GM19467 (cell line): ENCODE measurements around the gene PLEKHA3.

Experiments
- ATAC-seq: cut with Tn5 transposase; IDR thresholded peaks from one replicate; pipeline ENCODE4 v1.9.1; 2021; ENCODE audit warnings: mild to moderate bottlenecking, moderate library complexity; ENCODE audit not compliant: unreplicated experiment

PLEKHA3 gene

GRCh38 chr2:178478439-178479274 is 1.6 kb upstream of the PLEKHA3 start, which contains the start of gene FKBP7:
FKBP7 (minus strand) TSS chr2:178478600; CDS start chr2:178478499, 101 bp downstream.
- peak; percentile 38 for ATAC-seq

DNA sequence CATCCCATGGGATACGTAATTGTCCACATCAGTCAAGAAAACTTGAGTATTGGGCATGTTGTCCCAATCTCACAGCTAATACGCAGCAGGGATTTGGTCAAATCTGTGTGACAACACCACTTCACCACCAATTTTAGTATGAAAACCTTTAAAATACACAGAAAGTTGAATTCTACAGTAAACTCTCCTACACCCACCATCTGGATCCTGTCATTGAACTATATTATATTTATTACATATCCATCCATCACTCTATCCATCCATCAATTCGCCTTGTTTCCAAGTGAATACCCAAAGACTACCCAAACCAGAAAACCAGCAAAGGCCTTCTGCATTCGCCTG is 1.0 kb upstream of the PLEKHA3 start:
- no peak for ATAC-seq

- ATAC-seq = no peak
Measured at GRCh38 chr2:178479758-178480226, 465 bp upstream of the PLEKHA3 start.

DNA sequence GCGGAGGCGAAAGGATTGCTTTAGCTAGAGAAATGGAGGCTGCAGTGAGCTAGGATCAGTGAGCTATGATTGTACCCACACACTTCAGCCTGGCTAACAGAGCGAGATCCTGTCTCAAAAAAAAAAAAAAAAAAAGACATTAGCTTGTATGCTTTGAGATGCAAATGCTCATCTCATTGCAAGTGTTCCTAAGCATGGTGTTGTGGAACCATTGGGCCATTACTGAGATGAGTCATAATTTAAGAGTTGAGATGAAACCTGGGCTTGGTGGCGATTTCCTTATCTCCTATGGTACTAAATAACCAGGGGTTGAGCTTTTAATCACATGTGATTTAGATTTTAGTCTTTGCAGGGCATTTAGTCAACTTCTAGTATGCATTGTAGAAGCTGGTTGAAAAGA is 2.2 kb downstream of the PLEKHA3 start:
- peak; percentile 28 for ATAC-seq

GRCh38 chr2:178484245-178485041 is 4.2 kb downstream of the PLEKHA3 start:
- ATAC-seq = no peak

DNA sequence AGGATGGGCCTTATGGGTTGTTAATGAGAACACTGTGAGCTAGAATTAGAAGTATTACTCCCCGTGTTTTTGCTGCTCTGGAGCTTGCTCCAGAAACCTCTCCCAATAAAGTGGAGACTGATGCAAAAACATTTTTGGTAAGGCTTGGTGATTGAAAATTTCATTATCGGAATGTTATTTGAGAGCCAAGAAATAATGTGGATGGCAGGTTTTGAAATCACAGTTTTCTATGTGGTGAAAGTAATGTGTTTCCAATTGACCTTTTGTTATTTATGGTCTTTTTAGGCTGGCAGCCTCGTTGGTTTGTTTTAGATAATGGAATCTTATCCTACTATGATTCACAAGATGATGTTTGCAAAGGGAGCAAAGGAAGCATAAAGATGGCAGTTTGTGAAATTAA is 5.1 kb downstream of the PLEKHA3 start:
- ATAC-seq = no peak

- ATAC-seq = no peak
Measured at GRCh38 chr2:178491612-178492011, 11.4 kb downstream of the PLEKHA3 start.

- no peak for ATAC-seq
Measured at GRCh38 chr2:178496049-178496448, 15.8 kb downstream of the PLEKHA3 start.

- no peak for ATAC-seq
Measured at GRCh38 chr2:178498137-178498536, 17.9 kb downstream of the PLEKHA3 start.

DNA sequence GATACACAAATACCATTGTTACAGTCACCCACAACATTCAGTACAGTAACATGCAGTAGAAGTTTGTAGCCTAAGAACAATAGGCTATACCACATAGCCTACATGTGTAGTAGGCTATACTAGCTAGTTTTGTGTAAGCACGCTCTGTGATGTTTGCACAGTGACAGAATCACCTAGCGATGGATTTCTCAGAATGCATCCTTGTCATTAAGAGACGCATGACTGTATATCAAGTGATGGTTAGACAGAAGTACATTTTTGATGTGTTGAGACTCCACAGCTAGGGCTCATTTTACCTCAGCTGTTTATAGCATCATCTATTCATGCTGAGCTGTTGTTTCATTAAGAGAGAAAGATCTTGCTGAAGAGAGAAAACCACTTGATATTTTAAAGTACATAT is 19.4 kb downstream of the PLEKHA3 start:
- ATAC-seq = no peak

DNA sequence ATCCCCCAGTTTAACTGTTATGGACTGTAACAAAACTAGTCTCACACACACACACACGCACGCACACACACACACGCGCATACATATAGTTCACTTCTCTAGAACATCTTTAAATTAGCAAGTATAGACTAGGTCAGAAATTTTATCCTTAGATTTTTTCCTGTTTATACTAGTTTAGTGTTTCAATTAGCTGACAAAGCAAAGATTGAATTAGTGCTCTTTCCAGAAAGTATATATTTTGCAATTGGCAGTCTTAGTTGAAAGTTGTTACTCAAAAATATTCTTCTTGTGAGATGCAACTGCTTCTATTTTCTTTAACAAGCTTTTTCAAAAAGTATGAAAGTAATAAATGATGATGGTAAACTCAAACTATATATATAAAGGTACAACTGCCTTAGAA is 22.5 kb downstream of the PLEKHA3 start:
- ATAC-seq = no peak

DNA sequence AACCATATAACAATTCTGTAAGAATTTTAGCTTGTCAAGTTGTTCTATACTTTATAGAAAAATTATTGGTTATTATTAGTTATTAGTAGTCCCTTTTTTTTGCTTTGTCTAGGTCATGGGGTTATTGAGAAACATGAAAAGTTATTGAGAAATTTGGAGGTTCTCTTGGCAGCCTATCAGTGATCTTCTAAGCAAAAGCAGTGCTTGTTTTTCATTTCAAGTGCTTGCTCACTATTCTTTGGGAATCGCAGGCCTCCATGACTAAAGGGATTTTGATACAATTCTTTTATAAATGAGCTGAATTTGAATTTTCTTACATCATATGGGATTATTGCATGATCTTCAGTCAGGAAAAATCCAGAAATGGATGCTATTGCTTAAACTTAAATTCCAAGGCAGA is 25.8 kb downstream of the PLEKHA3 start:
- ATAC-seq = no peak

DNA sequence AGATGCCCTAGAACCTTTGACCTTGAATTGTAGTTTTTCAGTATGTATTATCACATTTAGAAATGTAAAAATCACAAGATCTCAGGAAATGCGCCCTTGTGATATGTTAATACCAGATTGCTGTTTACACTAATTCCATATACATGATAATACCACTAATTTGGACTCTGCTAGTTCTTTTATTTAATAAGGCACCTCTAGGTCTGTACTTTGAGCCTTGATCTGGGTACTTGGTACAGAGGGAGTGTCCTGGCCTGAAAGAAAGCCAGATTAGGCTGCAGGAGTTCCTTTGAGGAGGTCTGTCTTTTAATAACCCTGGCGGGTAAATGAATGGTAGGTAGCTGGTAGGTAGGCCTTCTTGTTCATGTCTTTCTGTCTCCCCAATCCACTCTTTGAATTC is 26.3 kb downstream of the PLEKHA3 start:
- ATAC-seq = no peak

DNA sequence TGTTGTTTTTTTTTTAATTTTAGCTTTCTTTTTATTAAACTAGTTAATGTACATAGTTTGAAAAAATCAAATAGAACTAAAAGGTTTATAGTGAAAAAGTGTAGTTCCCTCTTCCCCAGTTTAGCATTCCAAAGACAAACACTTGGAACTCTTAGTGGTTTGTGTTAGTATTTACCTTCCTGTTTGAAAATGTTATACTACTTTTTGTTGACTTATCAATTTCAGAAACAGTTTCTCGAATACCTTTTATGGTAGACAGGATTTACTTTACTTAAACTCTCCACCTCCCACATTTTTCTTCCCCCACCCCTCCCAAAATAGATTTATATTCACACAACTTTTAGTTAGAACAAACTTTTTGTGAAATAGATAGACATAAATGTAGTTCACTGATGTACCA is 26.7 kb downstream of the PLEKHA3 start:
- ATAC-seq = no peak

DNA sequence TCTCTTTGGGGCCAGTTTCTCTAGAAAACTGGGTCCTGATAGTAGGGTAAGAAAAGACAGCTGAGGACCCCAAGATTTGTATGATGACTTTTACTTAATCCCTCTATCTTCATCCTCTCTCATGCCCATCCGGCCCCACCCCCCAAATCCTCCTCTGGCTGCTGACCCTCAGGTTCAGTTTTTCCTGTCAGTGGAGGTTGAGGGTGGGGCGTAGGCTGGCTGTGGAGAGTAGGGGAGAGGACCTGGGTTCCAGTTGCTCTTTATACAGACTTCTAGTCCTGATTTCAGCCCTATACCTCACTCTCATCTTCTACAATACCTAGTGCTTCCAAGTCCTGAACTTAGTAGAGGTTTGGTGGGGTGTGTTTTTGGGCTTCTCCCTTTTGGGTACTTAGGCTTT is 28.4 kb downstream of the PLEKHA3 start:
- no peak for ATAC-seq

DNA sequence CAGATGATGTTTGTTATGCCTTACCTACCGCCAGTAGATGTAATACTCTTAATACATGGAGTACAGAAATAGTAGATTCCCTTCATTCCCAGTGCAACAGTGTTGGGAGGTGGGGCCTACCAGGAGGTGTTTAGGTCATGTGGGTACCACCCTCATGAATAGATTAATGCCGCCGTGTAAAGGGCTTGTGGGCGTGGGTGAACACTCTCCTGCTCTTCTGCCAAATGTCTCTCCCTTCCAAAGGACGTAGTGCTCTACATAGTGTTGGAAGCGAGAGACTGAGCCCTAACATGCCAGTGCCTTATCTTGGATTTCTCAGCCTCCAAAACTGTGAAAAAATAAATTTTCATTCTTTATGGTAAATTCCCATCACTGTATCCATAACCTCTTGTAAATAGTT is 30.1 kb downstream of the PLEKHA3 start:
- ATAC-seq = no peak

DNA sequence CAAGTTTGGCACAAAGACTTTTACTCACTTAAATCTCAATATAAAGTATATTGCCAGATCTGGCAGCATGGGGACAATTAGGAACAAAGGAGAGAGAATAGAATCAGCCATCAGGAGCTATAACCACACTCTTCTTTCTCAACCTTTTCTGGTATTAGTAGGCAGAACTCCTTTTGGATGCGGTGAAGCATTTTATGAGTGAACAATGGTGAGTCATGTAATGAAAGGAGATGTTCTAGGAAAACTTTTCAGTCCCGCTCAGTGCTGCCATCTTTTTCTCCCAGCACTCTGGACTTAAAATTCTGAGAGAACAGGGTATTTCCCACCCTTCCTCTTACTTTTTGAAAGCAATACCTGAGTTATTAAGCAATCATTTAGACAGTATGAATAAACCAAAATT is 32.2 kb downstream of the PLEKHA3 start:
- no peak for ATAC-seq

GRCh38 chr2:178513876-178514275 is 33.6 kb downstream of the PLEKHA3 start:
- no peak for ATAC-seq

GRCh38 chr2:178514664-178515063 is 34.4 kb downstream of the PLEKHA3 start:
- ATAC-seq = no peak

DNA sequence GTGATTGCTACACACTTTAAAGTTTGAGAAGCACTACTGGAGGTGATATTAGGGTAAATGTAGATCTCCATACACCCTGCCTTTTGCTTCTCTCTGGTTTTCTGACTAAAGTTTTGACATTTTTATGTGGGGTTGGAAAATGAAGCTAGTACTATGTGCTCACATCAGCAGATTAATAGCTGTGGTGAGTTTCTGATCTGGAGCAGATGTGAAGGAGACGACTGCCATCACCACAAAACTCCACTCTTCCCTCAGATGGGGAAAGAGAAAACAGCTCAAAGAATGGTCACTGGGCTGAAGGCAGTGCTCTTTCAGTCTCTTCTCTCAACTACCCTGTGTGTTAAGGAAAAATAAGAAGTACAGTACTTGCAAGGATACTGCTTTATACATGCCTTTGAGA is 37.2 kb downstream of the PLEKHA3 start:
- no peak for ATAC-seq

DNA sequence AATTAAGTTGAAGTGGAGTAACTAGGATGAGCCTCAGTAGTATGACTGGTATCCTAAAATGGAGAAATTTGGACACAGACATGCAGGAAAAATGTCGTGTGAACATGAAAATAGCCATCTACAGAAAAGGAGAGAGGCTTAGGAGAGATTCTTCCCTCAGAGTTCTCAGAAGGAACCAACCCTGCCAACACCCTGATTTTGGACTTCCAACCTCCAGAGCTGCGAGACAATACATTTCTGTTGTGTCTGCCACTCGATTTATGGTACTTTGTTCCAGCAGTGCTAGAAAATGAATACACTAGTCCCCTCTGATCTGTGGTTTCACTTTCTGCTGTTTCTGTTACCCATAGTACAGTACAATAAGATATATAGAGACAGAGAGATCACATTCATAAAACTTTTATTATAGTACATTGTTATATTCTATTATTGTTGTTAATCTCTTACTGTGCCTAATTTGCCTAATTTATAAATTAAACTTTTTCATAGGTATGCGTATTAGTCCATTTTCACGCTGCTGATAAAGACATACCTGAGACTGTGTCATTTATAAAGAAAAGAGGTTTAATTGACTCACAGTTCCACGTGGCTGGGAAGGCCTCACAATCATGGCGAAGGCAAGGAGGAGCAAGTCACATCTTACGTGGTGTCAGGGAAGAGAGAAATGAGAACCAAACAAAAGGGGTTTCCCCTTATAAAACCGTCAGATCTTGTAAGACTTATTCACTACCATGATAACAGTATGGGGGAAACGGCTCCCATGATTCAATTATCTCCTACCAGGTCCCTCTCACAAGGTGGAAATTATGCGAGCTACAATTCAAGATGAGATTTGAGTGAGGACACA is 41.3 kb downstream of the PLEKHA3 start:
- no peak for ATAC-seq
